Esophagus squamous epithelium (tissue), 5 donors: ENCODE data around the gene REEP1. TPM values are rescaled to one million over a fixed set of nuclear protein-coding genes. Genes with fewer than 3 reads are reported as not detected.
A peak's percentile ranks its signal among the peaks of the same experiment; 100 is the strongest.

Source experiments
- DNase-seq: peaks from one replicate; lab custom pipeline; 2025; lab: John Stamatoyannopoulos, UW
- H3K27ac ChIP-seq, 4 donors: fragments of 200-600 bp; sonication (generic); one replicate each; pipeline ENCODE4 v1.5.1; 2016 to 2019; ENCODE audit warnings: mild to moderate bottlenecking in 1 of 4
- H3K27me3 ChIP-seq, 4 donors: fragments of 200-600 bp; sonication (generic); 1 replicate in 3 of 4; 2 replicates in 1 of 4; pipeline versions ENCODE4 v1.5.1 to v1.6.0; 2017 to 2021; ENCODE audit warnings: antibody characterized with exemption in 1 of 4
- H3K36me3 ChIP-seq, 3 donors: fragments of 200-600 bp; sonication (generic); one replicate each; pipeline ENCODE4 v1.5.1; 2016 to 2019
- H3K4me1 ChIP-seq, 3 donors: fragments of 200-600 bp; sonication (generic); one replicate each; pipeline ENCODE4 v1.5.1; 2017 to 2019
- H3K4me3 ChIP-seq, 4 donors: fragments of 200-600 bp; sonication (generic); 1 replicate in 3 of 4; 2 replicates in 1 of 4; pipeline ENCODE4 v1.5.1; 2016 to 2019; ENCODE audit warnings: mild to moderate bottlenecking in 2 of 4, moderate library complexity in 1 of 4
- H3K9me3 ChIP-seq, 3 donors: fragments of 200-600 bp; sonication (generic); one replicate each; pipeline ENCODE4 v1.5.1; 2016 to 2019
- CTCF ChIP-seq, 6 experiments: fragments of 450-650 bp in 4 of 6; fragments of 200-600 bp in 2 of 6; sonication (generic) in 2 of 6; IDR thresholded peaks; one replicate each; pipeline ENCODE4 v1.5.1; 2016 to 2019; ENCODE audit warnings: antibody characterized with exemption in 6 of 6, mild to moderate bottlenecking in 4 of 6, moderate library complexity in 4 of 6
- POLR2A ChIP-seq, 4 donors: fragments of 450-650 bp; IDR thresholded peaks; one replicate each; pipeline ENCODE4 v1.6.1; 2017; ENCODE audit warnings: antibody characterized with exemption in 4 of 4, mild to moderate bottlenecking in 4 of 4, moderate library complexity in 3 of 4
- WGBS, 2 donors: methylation state at CpG; one replicate each; pipeline ENCODE4 v1.1.5; 2018; 5-methylcytosine and 5-hydroxymethylcytosine counted together
- intact Hi-C: fragments of 100-400 bp; cut with DNase I; formaldehyde crosslinking; loops from one replicate; pipeline ENCODE4 v1.15.0; 2022
- total RNA-seq, 4 donors: library from RNA; depleted of rRNA; stranded (reverse); fragments of >200 nt; gene quantifications; one replicate each; pipeline ENCODE4 v1.1.0, GENCODE V29; 2016
- donor health status: DM: yes; HTN: yes; CAD: no.

REEP1 gene
- total RNA-seq, 4 donors from 2014 or later, result 0.83 to 10.3 (median 2.0) TPM

GRCh38 chr2:86233436-86233835, 104.0 kb downstream of the REEP1 start:
- Histone ChIP-seq H3K4me3 (no peak overlapping the region), H3K27ac (peak overlapping the region in 1 of 4 donors; percentile 32), H3K4me1 (peaks cover 0 to 18% (median 0%) of the 10 kb centered on the region in 3 donors), H3K9me3 (no peaks in the 10 kb centered on the region), H3K36me3 (no peaks in the 10 kb centered on the region), H3K27me3 (no peaks in the 10 kb centered on the region)
- DNase-seq, result no peak
- 36 to 37% methylated on average over 4 of the region's 4 CpGs for WGBS, 2 donors
- intact Hi-C loops, result no loop called here
- no peak for TF ChIP-seq POLR2A (IDR thresholded peaks at IDR 0.05)
- TF ChIP-seq CTCF (IDR thresholded peaks at IDR 0.05), result no peak

DNA sequence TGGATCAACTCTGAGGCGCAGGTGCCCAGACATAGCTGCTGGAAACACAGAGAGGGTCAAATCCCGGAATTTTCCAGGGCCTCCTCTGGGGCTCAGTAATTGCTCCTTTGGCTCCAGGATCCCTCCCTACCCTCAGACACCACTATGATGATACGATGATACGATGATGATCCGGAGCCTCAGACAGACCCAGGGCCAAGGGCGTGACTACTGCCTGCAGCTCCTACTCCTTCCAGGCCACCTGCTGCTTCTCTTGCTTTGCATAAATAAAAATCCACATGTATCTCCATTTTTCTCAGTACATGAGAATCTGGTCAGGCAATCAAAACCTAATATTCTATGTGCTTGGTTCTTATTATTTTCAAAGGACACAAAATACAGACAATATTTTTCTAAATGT, 104.5 kb downstream of the REEP1 start:
- no peaks in the 10 kb centered on the region for H3K27me3 ChIP-seq
- TF ChIP-seq POLR2A (IDR thresholded peaks at IDR 0.05), result no peak
- H3K9me3 ChIP-seq, result no peaks in the 10 kb centered on the region
- no peaks in the 10 kb centered on the region for H3K36me3 ChIP-seq
- 51 to 70% methylated on average over 4 to 5 of the region's 6 CpGs for WGBS, 2 donors
- peaks cover 0 to 23% (median 0%) of the 10 kb centered on the region in 3 donors for H3K4me1 ChIP-seq
- no peak overlapping the region for H3K27ac ChIP-seq
- H3K4me3 ChIP-seq, result no peak overlapping the region
- intact Hi-C loops, result no loop called here
- DNase-seq, result no peak

GRCh38 chr2:86232373-86232784, 105.0 kb downstream of the REEP1 start:
- Histone ChIP-seq H3K4me1 (peaks cover 0 to 24% (median 0%) of the 10 kb centered on the region in 3 donors), H3K27ac (no peak overlapping the region), H3K27me3 (no peaks in the 10 kb centered on the region), H3K9me3 (no peaks in the 10 kb centered on the region), H3K4me3 (no peak overlapping the region), H3K36me3 (no peaks in the 10 kb centered on the region)
- intact Hi-C loops, result no loop called here
- WGBS, 2 donors, result 81 to 88% methylated on average over 3 to 7 of the region's 15 CpGs
- DNase-seq, result no peak
- no peak for TF ChIP-seq POLR2A (IDR thresholded peaks at IDR 0.05)
- TF ChIP-seq CTCF (IDR thresholded peaks at IDR 0.05), result no peak

- Histone ChIP-seq H3K9me3 (no peaks in the 10 kb centered on the region), H3K36me3 (no peaks in the 10 kb centered on the region), H3K27me3 (no peaks in the 10 kb centered on the region), H3K27ac (no peak overlapping the region), H3K4me3 (no peak overlapping the region), H3K4me1 (peaks cover 0 to 24% (median 0%) of the 10 kb centered on the region in 3 donors)
- intact Hi-C loops, result no loop called here
- DNase-seq, result no peak
- no peak for TF ChIP-seq POLR2A (IDR thresholded peaks at IDR 0.05)
- no peak for TF ChIP-seq CTCF (IDR thresholded peaks at IDR 0.05)
- WGBS, 2 donors, result 85 to 92% methylated on average over 3 to 5 of the region's 13 CpGs
Measured at GRCh38 chr2:86231680-86232372, 105.6 kb downstream of the REEP1 start.

- H3K27ac ChIP-seq, result no peak overlapping the region
- no peaks in the 10 kb centered on the region for H3K9me3 ChIP-seq
- DNase-seq, result no peak
- H3K36me3 ChIP-seq, result no peaks in the 10 kb centered on the region
- H3K27me3 ChIP-seq, result no peaks in the 10 kb centered on the region
- no peak for TF ChIP-seq CTCF (IDR thresholded peaks at IDR 0.05)
- no peak for TF ChIP-seq POLR2A (IDR thresholded peaks at IDR 0.05)
- no peak overlapping the region for H3K4me3 ChIP-seq
- peaks cover 0 to 27% (median 0%) of the 10 kb centered on the region in 3 donors for H3K4me1 ChIP-seq
- intact Hi-C loops, result no loop called here
- WGBS, 2 donors, result 100% methylated on average over 1 to 3 of the region's 5 CpGs
Measured at GRCh38 chr2:86230961-86231360, 106.5 kb downstream of the REEP1 start.
